HG03060 (cell line): ENCODE measurements around the gene TAF1L.

ENCODE experiments used
- ATAC-seq: cut with Tn5 transposase; IDR thresholded peaks from one replicate; pipeline ENCODE4 v1.9.1; 2021; ENCODE audit warnings: low read depth, moderate number of reproducible peaks; ENCODE audit not compliant: unreplicated experiment

TAF1L gene

GRCh38 chr9:32596096-32596865 lies 39.2 kb downstream of the TAF1L start:
- ATAC-seq: no peak

GRCh38 chr9:32590898-32591297 lies 44.6 kb downstream of the TAF1L start:
- no peak for ATAC-seq

- no peak for ATAC-seq
Measured at GRCh38 chr9:32590476-32590875, 45.0 kb downstream of the TAF1L start.

GRCh38 chr9:32589083-32589723 lies 46.3 kb downstream of the TAF1L start:
- no peak for ATAC-seq

GRCh38 chr9:32587901-32588300 lies 47.6 kb downstream of the TAF1L start:
- ATAC-seq: no peak

- ATAC-seq: no peak
Measured at GRCh38 chr9:32584784-32585183, 50.7 kb downstream of the TAF1L start.

GRCh38 chr9:32581512-32582143 lies 53.8 kb downstream of the TAF1L start:
- ATAC-seq: no peak

- ATAC-seq: no peak
Measured at GRCh38 chr9:32580631-32581300, 54.7 kb downstream of the TAF1L start.

GRCh38 chr9:32579706-32580331 lies 55.6 kb downstream of the TAF1L start:
- no peak for ATAC-seq
